ENCODE data around the gene ACADVL.
A peak's percentile ranks its signal among the peaks of the same experiment; 100 is the strongest.

ACADVL gene

GRCh38 chr17:7191571-7192270, 28.0 kb upstream of the ACADVL start:
- DNase-seq = peak; percentile 23

GRCh38 chr17:7192271-7192937, 27.3 kb upstream of the ACADVL start:
- DNase-seq = no peak

GRCh38 chr17:7195971-7196370, 23.8 kb upstream of the ACADVL start:
- no peak for DNase-seq

GRCh38 chr17:7196651-7197401, 22.9 kb upstream of the ACADVL start:
- no peak for DNase-seq

- no peak for DNase-seq
Observed at GRCh38 chr17:7203391-7203790, 16.3 kb upstream of the ACADVL start.

- DNase-seq = no peak
Observed at GRCh38 chr17:7204336-7204735, 15.4 kb upstream of the ACADVL start.

- peak; percentile 99 for DNase-seq
Observed at GRCh38 chr17:7204828-7205461, 14.8 kb upstream of the ACADVL start.

GRCh38 chr17:7205561-7205960, 14.2 kb upstream of the ACADVL start:
- DNase-seq = no peak

GRCh38 chr17:7207120-7208001, 12.4 kb upstream of the ACADVL start:
- no peak for DNase-seq

- DNase-seq = no peak
Observed at GRCh38 chr17:7208027-7208571, 11.6 kb upstream of the ACADVL start.

GRCh38 chr17:7208754-7209460, 10.8 kb upstream of the ACADVL start:
- DNase-seq = no peak

- no peak for DNase-seq
Observed at GRCh38 chr17:7211491-7212273, 8.1 kb upstream of the ACADVL start.

GRCh38 chr17:7213895-7214299, 5.8 kb upstream of the ACADVL start:
- peak; percentile 90 for DNase-seq

GRCh38 chr17:7214300-7215135, 5.2 kb upstream of the ACADVL start:
- DNase-seq = peak; percentile 100

GRCh38 chr17:7215136-7215638, 4.6 kb upstream of the ACADVL start:
- DNase-seq = no peak

GRCh38 chr17:7215652-7216180, 4.0 kb upstream of the ACADVL start:
- peak; percentile 26 for DNase-seq

GRCh38 chr17:7216242-7217112, 3.3 kb upstream of the ACADVL start:
- no peak for DNase-seq

All from CD4-positive, alpha-beta T cell treated with Interleukin-12 subunit alpha and Interleukin-12 subunit beta, for 1 hour (primary cell).